HG03575 (cell line): Measurements from ENCODE around the gene RELT.

Source experiments
- ATAC-seq: cut with Tn5 transposase; IDR thresholded peaks from one replicate; pipeline ENCODE4 v1.9.1; 2021; ENCODE audit not compliant: unreplicated experiment, insufficient number of reproducible peaks, low FRiP score; ENCODE audit errors: extremely low read depth

Gene RELT

DNA sequence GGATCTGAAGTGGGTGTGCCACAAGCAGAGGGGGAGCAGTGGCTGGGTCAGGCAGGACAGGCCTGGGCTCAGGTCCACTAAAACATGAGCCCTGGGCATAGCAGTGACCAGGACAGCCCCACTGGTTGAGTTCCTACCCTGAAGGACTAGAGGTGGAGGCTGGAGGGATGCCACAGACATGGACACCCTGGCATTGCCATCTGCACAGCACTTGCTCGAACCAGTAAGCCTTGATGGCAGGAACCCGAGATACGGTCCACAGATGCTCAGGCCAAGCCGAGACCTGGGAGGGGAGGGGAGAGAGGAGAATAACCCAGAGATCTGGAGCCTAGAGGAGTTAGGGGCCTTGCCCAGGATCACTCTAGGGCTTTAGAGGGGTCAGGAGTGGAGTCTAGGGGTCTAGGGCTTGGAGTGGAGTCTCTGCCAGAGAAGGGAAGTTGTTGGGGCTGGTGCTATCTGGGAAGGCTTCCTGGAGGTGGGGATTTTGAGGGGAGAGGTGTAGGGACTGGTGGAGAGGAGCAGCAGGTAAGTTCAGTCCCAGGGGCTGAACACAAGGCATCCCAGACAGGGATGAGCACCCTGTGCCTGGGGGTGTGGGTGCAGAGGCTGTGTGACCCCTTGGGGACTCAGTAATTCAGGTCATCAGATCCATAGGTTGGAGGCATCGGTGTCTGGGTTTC, 30.6 kb upstream of the RELT start:
- no peak for ATAC-seq

DNA sequence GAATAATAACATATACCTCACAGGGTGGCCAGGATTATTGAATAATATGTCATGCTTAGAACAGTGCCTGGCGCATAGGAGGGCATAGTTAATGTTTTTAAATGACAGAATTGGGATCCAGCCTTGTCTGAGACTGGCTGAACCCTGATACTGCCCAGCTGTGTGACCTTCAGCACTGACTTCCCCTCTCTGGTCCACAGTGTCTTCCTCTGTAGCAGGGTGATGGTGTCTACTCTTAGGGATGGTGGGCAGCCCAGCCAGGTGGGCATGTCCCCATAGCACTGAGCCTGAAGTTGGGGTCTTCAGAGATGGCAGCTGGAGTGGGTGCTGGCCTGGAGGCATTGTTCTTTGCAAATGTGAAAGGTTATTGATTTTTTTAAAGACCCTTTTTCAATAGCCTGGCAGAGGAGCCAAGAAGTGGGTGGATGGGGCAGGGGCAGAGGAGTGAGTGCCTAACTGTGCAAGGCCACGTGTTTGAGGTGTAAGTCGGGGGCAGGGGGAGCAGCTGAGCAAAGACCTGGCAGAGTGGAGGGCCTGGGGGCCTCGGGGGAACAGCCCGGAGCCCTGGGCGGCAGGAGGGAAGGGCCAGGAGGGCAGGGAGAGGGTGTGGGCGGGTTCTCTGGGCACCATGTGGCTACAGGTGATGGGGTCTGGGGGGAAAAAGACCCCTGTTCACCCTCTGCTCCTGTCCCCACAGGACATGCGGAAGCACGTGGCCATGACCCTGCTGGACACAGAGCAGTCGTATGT, 29.8 kb upstream of the RELT start:
- ATAC-seq, result no peak

DNA sequence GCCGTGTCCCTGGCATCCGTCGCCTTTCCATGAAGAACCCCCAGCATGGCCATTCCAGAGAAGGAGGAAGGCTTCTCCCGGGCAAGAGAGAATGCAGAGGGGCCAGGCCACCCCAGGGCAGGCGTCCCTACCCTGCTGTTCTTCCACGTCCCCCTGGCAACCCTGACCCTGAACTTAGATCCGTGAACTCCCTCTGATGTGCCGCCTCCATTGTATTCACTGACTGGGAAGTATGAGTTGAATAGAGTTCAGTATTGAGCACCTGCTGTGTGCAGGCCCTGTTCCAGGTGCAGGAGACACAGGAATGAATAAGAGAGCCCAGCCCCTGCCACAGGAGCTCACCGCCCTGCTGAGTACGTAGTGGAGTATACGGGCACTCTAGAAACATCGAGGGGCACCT, 29.1 kb upstream of the RELT start:
- ATAC-seq, result no peak

DNA sequence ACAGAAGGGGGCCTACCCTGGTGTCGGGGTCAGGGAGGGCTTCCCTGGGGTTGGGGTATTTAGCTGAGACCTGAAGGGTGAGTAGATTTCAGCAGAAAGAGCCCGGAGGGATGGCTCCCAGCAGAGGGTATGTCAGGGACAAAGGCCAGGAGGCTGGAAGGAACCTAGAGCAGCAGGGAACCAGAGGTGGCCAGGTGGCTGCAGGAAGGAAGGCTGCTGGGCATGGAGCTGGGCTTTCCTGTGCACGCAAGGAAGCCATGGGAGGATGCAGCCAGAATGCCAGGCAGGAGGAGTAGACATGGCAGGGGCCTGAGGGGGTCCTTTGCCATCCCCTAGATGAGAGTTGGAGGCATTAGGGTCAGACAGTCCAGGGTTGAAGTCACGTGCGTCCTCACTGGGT, 27.4 kb upstream of the RELT start:
- ATAC-seq, result no peak

DNA sequence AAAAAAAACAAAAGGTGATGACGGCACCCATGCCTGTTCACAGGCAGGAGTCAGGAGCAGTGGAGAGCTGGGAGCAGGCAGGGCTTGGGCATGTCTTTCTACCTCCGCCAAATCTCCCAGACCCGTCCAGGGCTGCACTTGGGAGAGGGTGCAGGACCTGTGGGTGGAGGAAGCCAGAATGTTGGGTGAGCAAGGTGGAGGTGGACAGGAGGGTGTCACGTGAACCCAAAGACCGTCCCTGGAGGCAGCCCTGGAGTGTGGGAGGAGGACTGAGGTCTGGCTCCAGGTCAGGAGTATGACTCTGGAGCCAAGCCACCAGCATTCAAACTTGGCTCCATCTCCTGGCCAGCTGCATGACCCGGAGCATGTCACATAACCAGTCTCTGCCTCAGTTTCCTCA, 26.6 kb upstream of the RELT start:
- ATAC-seq, result no peak

DNA sequence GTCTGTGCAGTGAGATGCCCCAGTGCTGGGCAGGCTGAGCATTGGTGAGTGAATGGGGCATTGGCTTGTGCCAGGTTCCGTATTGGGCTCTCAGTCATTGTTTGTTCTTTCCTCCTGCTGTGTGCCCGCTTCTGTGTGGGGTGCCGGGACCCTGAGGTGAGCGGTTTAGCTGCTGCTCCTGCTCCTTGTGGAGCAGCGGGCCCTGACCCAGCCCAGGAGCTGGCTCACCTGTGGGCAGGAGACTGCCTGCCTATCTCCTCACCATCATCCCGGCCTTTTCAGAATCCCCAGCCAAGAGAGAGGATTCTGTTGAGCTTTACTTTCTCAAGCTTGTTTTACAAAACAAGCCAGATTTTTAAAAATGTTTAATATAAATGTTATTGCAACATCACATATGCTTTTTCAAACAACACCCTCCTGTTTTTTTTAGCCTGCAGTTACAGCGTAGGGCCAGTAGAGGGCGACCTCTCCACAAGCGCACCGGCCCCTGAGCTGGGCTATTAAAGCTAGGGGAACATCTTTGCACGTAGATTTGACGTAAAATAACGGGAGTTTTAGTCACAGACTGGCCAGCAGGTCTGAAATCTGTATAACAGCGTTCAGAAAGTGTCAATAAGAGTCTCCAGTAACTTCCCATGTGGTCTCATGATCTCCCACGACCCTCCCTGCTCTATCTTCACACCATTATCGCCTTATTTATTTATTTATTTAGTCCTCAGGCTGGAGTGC, 25.1 kb upstream of the RELT start:
- no peak for ATAC-seq

DNA sequence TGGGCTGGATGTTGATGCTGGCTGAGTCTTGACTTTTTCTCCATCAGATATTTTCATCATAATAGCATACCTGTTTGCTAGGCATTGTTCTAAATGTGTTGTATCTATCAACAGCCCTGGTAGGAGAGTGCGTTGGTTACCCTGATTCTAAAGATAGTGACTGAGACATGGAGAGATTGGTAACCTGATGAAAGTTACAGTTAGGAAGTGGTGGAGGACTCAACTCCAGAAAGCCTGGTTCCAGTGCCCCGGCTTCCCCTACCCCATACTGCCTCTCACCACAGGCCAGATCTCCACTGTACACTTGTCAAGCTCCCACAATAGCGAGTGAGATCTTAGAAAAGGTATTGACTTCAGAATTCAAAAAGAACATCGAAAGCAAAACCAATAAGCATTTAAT, 22.8 kb upstream of the RELT start:
- no peak for ATAC-seq

DNA sequence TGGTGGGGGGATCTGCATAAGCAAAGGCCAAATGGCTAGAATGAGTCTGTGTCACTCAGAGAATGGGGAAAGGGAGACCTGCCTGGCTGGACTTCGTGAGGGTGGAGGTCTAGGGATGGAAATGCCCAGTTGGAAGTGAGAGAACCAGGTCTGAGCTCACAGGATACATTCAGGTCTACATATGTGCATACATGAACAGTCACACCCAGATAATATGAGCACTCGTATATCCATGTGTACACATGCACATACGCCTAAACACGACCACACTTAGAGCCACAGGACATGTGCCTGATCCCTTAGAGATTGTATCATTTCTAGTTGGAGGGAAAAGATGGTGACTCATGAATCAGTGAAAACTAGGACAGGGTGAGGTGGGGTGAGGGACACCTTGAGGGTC, 21.1 kb upstream of the RELT start:
- no peak for ATAC-seq

DNA sequence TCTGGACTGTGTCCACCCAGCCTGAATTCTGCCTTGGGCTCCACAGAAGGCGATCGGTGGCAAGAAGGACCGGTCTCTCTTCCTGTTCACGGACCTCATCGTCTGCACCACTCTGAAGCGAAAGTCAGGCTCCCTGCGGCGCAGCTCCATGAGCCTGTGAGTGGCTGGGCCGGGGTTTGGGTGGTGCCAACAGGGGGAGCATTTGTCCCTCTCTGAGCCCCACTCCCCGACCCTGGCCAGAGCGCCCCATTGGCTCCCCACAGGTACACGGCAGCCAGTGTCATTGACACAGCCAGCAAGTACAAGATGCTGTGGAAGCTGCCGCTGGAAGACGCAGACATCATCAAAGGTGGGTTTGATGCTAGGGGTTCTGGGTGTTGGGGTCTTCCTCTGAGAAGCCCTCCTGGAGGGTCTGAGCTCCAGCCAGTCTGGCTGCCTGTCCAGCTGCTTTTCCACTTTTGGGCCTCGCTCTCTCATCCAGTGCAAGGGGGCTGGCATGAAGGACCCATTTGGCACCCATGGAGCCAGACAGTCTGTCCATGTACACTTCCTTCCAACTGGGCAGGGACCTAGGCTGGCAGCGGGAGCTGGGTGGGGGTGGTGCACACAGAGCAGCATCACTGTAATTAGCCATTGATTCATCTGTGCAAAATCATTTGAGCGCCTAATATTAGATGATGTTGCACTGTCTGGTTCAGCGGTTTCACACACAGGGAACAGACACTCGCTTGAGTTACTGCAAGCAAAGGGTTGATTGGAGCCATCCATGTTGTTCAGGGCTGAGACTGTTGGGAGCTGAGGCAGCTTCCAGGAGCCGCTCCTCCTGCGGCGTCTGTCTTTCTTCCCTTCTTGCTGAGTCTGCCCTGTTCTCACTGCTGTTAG, 19.0 kb upstream of the RELT start:
- no peak for ATAC-seq

DNA sequence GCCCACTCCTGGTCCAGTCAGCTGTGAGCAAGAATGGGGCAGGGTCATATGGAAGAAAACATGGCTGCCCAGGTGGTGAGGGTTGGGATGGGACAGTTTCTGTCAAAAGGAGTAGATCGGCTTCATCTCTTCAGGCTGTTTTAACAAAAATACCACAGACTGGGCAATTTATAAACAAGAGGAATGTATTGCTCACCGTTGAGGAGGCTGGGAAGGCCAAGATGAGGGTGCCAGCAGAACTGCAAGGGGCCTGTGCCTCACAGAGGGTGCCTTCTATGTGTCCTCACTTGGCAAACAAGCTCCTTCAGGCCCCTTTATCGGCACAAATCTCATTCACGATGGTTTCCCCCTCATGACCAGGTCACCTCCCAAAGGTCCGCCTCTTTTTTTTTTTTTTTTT, 18.1 kb upstream of the RELT start:
- ATAC-seq, result no peak

DNA sequence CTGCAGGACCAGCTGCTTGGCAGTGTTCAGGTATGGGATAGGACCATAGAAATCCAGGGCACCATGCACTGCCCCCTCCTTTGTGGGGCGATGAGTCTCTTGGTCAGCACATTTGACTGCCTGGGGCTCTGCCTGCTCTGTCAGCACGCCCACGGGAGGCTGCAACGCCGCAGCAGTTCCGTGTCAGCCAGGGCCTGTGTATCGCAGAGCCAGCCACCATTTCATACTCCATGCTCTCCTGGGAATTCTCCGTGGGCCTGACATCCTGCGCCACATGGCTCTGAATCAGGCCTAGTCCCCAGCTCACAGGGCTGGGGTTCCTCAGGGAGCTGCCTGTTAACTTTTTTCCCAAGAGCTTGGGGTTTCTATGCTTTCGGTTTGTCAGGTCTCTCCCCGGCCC, 16.9 kb upstream of the RELT start:
- no peak for ATAC-seq

DNA sequence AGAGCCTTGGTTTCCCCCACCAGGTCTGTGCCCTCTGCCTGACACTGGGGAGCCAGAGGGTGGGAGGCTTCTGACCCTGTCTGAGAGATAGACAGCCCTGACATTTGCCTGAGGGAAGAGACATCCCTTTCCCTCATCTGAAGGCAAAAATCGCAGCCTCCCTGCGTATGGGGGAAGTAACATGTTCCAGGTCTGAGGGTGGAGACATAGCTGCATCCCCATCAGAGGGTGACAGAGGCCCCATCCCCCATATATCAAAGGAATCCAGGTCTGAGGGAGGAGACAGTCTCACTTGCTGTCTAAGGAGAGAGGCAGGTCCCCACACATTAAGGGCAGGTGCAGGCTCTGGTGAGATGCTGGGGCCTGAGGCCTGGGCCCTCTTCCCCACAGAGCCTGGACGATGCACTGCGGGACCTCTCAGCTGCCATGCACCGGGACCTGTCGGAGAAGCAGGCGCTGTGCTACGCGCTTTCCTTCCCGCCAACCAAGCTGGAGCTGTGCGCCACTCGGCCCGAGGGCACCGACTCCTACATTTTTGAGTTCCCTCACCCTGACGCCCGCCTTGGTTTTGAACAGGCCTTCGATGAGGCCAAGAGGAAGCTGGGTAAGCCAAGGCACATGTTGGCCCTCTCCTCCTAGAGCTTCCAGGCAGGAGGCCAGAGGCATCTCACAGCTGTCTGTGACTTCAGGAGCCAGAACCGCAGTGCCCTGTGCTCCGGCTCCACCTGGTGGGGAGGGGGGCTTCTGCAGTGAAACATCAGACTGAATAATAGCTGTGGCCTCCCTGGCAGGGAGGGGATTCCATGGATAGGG, 16.1 kb upstream of the RELT start:
- ATAC-seq, result no peak

DNA sequence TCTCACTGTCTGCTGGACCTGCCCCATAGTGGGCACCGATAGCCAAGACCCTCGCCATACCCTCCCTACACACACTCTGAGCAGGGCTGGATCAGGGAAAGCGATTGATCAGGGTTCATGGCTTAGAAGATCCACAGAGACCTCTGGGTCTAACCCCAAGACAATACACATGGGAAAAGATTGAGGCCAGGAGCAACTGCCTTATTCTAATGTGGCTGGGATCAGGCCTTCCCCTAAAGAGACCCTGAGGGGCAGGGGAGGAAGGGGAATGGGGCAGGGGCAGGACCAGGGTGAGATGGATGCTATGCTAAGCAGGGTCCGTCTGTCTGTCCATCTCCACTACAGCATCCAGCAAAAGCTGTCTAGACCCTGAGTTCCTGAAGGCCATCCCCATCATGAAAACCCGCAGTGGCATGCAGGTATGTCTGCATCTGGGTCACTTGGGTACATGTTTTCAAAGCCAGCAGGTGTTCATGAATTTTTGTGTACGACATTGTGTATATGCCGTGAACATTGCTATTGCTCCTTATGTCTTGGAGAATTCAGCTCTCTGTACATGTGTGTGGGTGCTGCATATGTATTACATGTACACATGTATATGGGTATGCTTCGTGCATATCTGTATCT, 15.3 kb upstream of the RELT start:
- no peak for ATAC-seq

DNA sequence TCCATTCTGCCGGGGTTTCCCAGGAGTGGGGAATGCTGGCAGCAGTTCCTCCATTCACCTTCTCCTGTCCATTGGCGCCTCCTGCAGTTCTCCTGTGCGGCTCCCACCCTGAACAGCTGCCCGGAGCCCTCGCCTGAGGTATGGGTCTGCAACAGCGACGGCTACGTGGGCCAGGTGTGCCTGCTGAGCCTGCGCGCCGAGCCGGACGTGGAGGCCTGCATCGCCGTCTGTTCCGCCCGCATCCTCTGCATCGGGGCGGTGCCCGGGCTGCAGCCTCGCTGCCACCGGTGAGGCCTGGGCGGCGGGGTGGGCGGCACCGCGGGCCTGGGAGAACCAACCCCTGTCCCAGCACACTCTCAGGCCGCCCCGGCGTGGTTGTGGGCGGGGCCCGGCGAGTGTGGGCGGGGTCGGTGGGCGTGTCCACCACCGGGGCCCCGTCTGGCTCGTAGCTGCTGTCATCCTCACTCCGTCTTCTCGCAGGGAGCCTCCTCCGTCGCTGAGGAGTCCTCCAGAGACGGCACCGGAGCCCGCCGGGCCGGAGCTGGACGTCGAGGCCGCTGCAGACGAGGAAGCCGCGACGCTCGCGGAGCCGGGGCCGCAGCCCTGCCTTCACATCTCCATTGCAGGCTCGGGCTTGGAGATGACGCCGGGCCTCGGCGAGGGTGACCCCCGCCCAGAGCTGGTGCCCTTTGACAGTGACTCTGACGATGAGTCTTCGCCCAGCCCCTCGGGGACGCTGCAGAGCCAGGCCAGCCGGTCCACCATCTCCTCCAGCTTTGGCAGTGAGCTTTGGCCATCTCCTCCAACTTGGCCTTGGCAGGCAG, 14.0 kb upstream of the RELT start:
- ATAC-seq, result no peak

DNA sequence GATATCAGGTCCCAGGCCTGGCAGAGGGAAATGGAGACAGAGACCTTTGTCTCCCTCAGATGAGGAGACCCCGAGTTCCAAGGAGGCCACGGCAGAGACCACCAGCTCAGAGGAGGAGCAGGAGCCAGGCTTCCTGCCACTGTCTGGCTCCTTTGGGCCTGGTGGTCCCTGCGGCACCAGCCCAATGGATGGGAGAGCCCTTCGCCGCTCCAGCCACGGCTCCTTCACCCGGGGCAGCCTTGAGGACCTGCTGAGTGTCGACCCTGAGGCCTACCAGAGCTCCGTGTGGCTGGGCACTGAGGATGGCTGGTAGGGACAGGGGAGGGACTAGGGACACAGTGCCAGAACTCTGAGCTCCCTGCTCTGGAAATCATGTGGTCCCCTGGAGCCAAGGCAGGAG, 13.1 kb upstream of the RELT start:
- ATAC-seq, result no peak

DNA sequence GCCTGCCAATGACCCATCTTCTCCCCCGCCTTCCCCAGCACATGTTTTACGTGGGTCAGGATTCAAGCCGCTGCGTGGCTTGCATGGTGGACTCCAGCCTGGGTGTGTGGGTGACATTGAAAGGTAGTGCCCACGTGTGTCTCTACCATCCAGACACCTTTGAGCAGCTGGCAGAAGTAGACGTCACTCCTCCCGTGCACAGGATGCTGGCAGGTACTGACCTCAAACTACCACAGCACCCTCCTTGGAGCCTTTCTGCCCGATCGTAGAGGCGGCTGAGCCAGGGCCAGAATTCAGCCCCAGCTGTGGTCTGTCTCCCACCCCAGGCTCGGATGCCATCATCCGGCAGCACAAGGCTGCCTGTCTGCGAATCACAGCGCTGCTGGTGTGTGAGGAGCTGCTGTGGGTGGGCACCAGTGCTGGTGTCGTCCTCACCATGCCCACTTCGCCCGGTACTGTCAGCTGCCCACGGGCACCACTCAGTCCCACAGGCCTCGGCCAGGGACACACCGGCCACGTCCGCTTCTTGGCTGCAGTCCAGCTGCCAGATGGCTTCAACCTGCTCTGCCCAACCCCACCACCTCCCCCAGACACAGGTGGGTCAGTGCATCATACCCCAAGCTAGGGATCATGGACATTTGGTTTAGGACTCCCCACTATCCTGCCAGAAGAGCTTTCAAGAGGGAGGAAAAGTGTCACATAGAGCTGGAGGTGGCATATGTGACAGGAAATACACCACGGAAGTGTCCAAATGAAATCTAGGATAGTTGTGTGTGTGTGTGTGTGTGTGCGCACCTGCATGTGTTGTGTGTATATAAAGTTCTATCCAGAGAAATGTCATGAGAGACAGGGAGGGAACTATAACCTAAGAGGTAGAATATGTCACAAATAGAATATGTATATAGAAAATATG, 10.6 kb upstream of the RELT start:
- no peak for ATAC-seq

DNA sequence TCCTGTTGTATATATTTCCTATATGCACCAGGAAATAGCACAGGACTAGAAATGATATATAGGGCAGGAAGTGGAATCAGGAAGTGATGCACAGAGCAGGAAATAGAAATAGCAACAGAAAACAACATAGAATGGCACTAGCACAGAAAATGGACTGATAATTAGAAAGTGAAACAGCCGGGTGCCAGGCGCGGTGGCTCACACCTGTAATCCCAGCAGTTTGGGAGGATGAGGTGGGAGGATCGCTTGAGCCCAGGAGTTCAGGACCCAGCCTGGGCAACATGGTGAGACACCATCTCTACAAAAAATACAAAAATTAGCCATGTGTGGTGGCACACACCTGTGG, 10.0 kb upstream of the RELT start:
- no peak for ATAC-seq
